Tibial artery (tissue), 4 donors: ENCODE measurements around the gene NFRKB.

Source experiments
- DNase-seq, 2 donors: peaks; one replicate each; pipeline ENCODE4 v3.0.0-alpha.2; 2019
- H3K27ac ChIP-seq, 2 donors: fragments of 200-600 bp; sonication (generic) in 1 of 2; 1 replicate in 1 of 2; 2 replicates in 1 of 2; pipeline ENCODE4 v1.5.1; 2018 to 2019; ENCODE audit warnings: mild to moderate bottlenecking in 1 of 2
- H3K27me3 ChIP-seq, 2 donors: fragments of 200-600 bp; sonication (generic) in 1 of 2; one replicate each; pipeline versions ENCODE4 v1.5.1 to v1.6.0; 2016 to 2019
- H3K36me3 ChIP-seq, 3 donors: fragments of 200-600 bp; sonication (generic) in 2 of 3; one replicate each; pipeline ENCODE4 v1.5.1; 2016 to 2019; ENCODE audit warnings: mild to moderate bottlenecking in 2 of 3
- H3K4me1 ChIP-seq, 4 donors: fragments of 200-600 bp; sonication (generic) in 2 of 4; 1 replicate in 3 of 4; 2 replicates in 1 of 4; pipeline ENCODE4 v1.5.1; 2016 to 2019
- H3K4me3 ChIP-seq, 2 donors: fragments of 200-600 bp; sonication (generic) in 1 of 2; 1 replicate in 1 of 2; 2 replicates in 1 of 2; pipeline ENCODE4 v1.5.1; 2018 to 2019; ENCODE audit warnings: mild to moderate bottlenecking in 2 of 2
- H3K9me3 ChIP-seq, 3 donors: fragments of 200-600 bp; sonication (generic) in 1 of 3; one replicate each; pipeline ENCODE4 v1.5.1; 2016 to 2019
- CTCF ChIP-seq, 2 experiments: fragments of 200-600 bp in 1 of 2; fragments of 450-650 bp in 1 of 2; IDR thresholded peaks; one replicate each; pipeline ENCODE4 v1.5.1; 2017 to 2019; ENCODE audit warnings: antibody characterized with exemption in 2 of 2, mild to moderate bottlenecking in 1 of 2, moderate library complexity in 1 of 2
- intact Hi-C: fragments of 100-400 bp; cut with DNase I; formaldehyde crosslinking; loops from one replicate; pipeline ENCODE4 v1.15.0; 2023; ENCODE audit warnings: low total_unique reads

NFRKB gene

GRCh38 chr11:129894278-129895125 is 876 bp downstream of the NFRKB start:
- Histone ChIP-seq H3K27ac (peak overlapping the region; percentile 76 to 81), H3K36me3 (peaks cover 19 to 31% (median 23%) of the 10 kb centered on the region in 3 donors), H3K4me1 (peaks cover 3 to 13% (median 7%) of the 10 kb centered on the region in 4 donors), H3K27me3 (no peaks in the 10 kb centered on the region), H3K4me3 (peak overlapping the region; percentile 72 to 86), H3K9me3 (no peaks in the 10 kb centered on the region)
- TF ChIP-seq CTCF (IDR thresholded peaks at IDR 0.05) = no peak
- no peak for DNase-seq
- intact Hi-C loops = loop anchor here (10.0 kb wide), 1 partner anchor 170 kb away; the partner anchor contains the start of gene APLP2

GRCh38 chr11:129888451-129888850 is 6.9 kb downstream of the NFRKB start:
- no peaks in the 10 kb centered on the region for H3K4me1 ChIP-seq
- peaks cover 80 to 92% (median 83%) of the 10 kb centered on the region in 3 donors for H3K36me3 ChIP-seq
- intact Hi-C loops = no loop called here
- TF ChIP-seq CTCF (IDR thresholded peaks at IDR 0.05) = no peak
- no peak overlapping the region for H3K27ac ChIP-seq
- no peaks in the 10 kb centered on the region for H3K27me3 ChIP-seq
- H3K4me3 ChIP-seq = no peak overlapping the region
- no peaks in the 10 kb centered on the region for H3K9me3 ChIP-seq
- DNase-seq = no peak

GRCh38 chr11:129885381-129885780 is 10.0 kb downstream of the NFRKB start:
- intact Hi-C loops = no loop called here

GRCh38 chr11:129884581-129884980 is 10.8 kb downstream of the NFRKB start:
- Histone ChIP-seq H3K27ac (no peak overlapping the region), H3K27me3 (no peaks in the 10 kb centered on the region), H3K4me3 (no peak overlapping the region), H3K36me3 (peaks cover 93 to 100% (median 100%) of the 10 kb centered on the region in 3 donors), H3K9me3 (no peaks in the 10 kb centered on the region), H3K4me1 (no peaks in the 10 kb centered on the region)
- no peak for DNase-seq
- intact Hi-C loops = no loop called here
- TF ChIP-seq CTCF (IDR thresholded peaks at IDR 0.05) = no peak

More at GRCh38 chr11:129885381-129885780, 10.0 kb downstream of the NFRKB start:
- Histone ChIP-seq H3K9me3 (no peaks in the 10 kb centered on the region), H3K4me3 (no peak overlapping the region), H3K27me3 (no peaks in the 10 kb centered on the region), H3K4me1 (no peaks in the 10 kb centered on the region), H3K27ac (no peak overlapping the region), H3K36me3 (peaks cover 94 to 98% (median 94%) of the 10 kb centered on the region in 3 donors)
- no peak for TF ChIP-seq CTCF (IDR thresholded peaks at IDR 0.05)
- no peak for DNase-seq

GRCh38 chr11:129881570-129882170 is 13.7 kb downstream of the NFRKB start:
- intact Hi-C loops = no loop called here
- H3K36me3 ChIP-seq = peaks cover 89 to 100% (median 100%) of the 10 kb centered on the region in 3 donors
- no peak for DNase-seq

More at GRCh38 chr11:129881570-129882170, 13.7 kb downstream of the NFRKB start:
- H3K9me3 ChIP-seq = no peaks in the 10 kb centered on the region
- no peaks in the 10 kb centered on the region for H3K27me3 ChIP-seq
- H3K27ac ChIP-seq = no peak overlapping the region
- no peaks in the 10 kb centered on the region for H3K4me1 ChIP-seq
- TF ChIP-seq CTCF (IDR thresholded peaks at IDR 0.05) = no peak
- no peak overlapping the region for H3K4me3 ChIP-seq
